Mammary epithelial cell (primary cell): Measurements from ENCODE around the gene DYNC1H1.

Experiments used
- CTCF ChIP-seq, 2 donors: IDR thresholded peaks in 1 of 2; conservative IDR thresholded peaks in 1 of 2; 2 replicates each; pipeline ENCODE4 v1.5.1; 2011 to 2012; ENCODE audit warnings: inconsistent platforms in 2 of 2, low read length in 2 of 2, mild to moderate bottlenecking in 2 of 2, control low read depth in 1 of 2, low read depth in 1 of 2; ENCODE audit not compliant: insufficient read depth in 1 of 2; ENCODE audit errors: extremely low read depth in 1 of 2
- EZH2 ChIP-seq: IDR thresholded peaks from 2 replicates; pipeline ENCODE4 v1.6.1; 2012; ENCODE audit warnings: low read length, inconsistent platforms, borderline replicate concordance

GRCh38 chr14:102020058-102020971 is 55.9 kb downstream of the DYNC1H1 start:
- no peak for TF ChIP-seq CTCF (conservative IDR thresholded peaks at IDR 0.05 in 1 of 2, IDR thresholded peaks at IDR 0.05 in 1 of 2; ENCODE audit: extremely low read depth in 1 of 2, insufficient read depth in 1 of 2, low read depth in 1 of 2, low read length in 2 of 2)
- TF ChIP-seq EZH2, result no peak
